Hepatocyte (in vitro differentiated cells): Measurements from ENCODE around the gene BBS9. TPM values are rescaled to one million over a fixed set of nuclear protein-coding genes. Genes with fewer than 3 reads are reported as not detected.

Experiments used
- DNase-seq: peaks from one replicate; pipeline ENCODE4 v3.0.0-alpha.2; 2016; ENCODE audit warnings: low spot score
- H2AFZ ChIP-seq: fragments of 200-600 bp; sonication (generic); 2 replicates; pipeline ENCODE4 v1.6.0; 2016; ENCODE audit warnings: antibody characterized with exemption, mild to moderate bottlenecking
- H3K27ac ChIP-seq: fragments of 200-600 bp; sonication (generic); 2 replicates; pipeline ENCODE4 v1.5.1; 2016; ENCODE audit warnings: mild to moderate bottlenecking
- H3K27me3 ChIP-seq: fragments of 200-600 bp; sonication (generic); 2 replicates; pipeline ENCODE4 v1.6.1; 2016
- H3K36me3 ChIP-seq: fragments of 200-600 bp; sonication (generic); replicated peaks from 2 replicates; pipeline ENCODE4 v1.5.1; 2016; ENCODE audit warnings: low read depth; ENCODE audit not compliant: insufficient read depth
- H3K4me1 ChIP-seq: fragments of 200-600 bp; sonication (generic); 2 replicates; pipeline ENCODE4 v1.5.1; 2016; ENCODE audit warnings: mild to moderate bottlenecking, moderate library complexity; ENCODE audit not compliant: insufficient read depth
- H3K4me2 ChIP-seq: fragments of 200-600 bp; sonication (generic); 2 replicates; pipeline ENCODE4 v1.6.0; 2016
- H3K4me3 ChIP-seq: fragments of 200-600 bp; sonication (generic); 2 replicates; pipeline ENCODE4 v1.5.1; 2016; ENCODE audit warnings: mild to moderate bottlenecking
- H3K79me2 ChIP-seq: fragments of 200-600 bp; sonication (generic); 2 replicates; pipeline ENCODE4 v1.6.0; 2017; ENCODE audit warnings: mild to moderate bottlenecking
- H3K9me2 ChIP-seq: fragments of 200-600 bp; sonication (generic); replicated peaks from 2 replicates; pipeline ENCODE4 v1.6.0; 2017; ENCODE audit warnings: mild to moderate bottlenecking; ENCODE audit not compliant: insufficient read depth
- H3K9me3 ChIP-seq: fragments of 200-600 bp; sonication (generic); 2 replicates; pipeline ENCODE4 v1.5.1; 2016; ENCODE audit warnings: low read depth, mild to moderate bottlenecking
- H4K20me1 ChIP-seq: fragments of 200-600 bp; sonication (generic); 2 replicates; pipeline ENCODE4 v1.6.0; 2016; ENCODE audit warnings: mild to moderate bottlenecking; ENCODE audit not compliant: insufficient read depth, poor library complexity, severe bottlenecking
- EZH2 ChIP-seq: fragments of 200-600 bp; sonication (generic); IDR thresholded peaks from 2 replicates; pipeline ENCODE4 v1.6.1; 2016; ENCODE audit warnings: antibody characterized with exemption, mild to moderate bottlenecking, borderline replicate concordance
- EZH2phosphoT487 ChIP-seq: fragments of 200-600 bp; sonication (generic); IDR thresholded peaks from one replicate; pipeline ENCODE4 v1.6.1; 2018; ENCODE audit warnings: antibody characterized with exemption, mild to moderate bottlenecking, low read depth, moderate library complexity; ENCODE audit not compliant: unreplicated experiment, severe bottlenecking
- WGBS: methylation state at CpG from one replicate; pipeline ENCODE4 v1.1.6; 2016; ENCODE audit warnings: low lambda C conversion rate; ENCODE audit errors: missing lambda C conversion rate; 5-methylcytosine and 5-hydroxymethylcytosine counted together
- polyA plus RNA-seq: library from polyadenylated mRNA; unstranded; fragments of >200 nt; fragmentation: Nextera tagmentation; extraction: Ambion mirVana; gene quantifications from 2 replicates; pipeline ENCODE4 v1.2.1, GENCODE V29; 2016
- total RNA-seq: library from RNA; depleted of rRNA; stranded (reverse); fragments of >200 nt; gene quantifications from 2 replicates; pipeline ENCODE4 v1.2.3, GENCODE V29; 2014
- TF ChIP-seq, protein P1 (sequence below): fragments of 200-600 bp; sonication (generic); IDR thresholded peaks from 2 replicates; pipeline ENCODE4 v1.5.1; 2016; ENCODE audit warnings: antibody characterized with exemption, mild to moderate bottlenecking; ENCODE audit not compliant: poor library complexity

BBS9 gene
- total and polyA plus RNA-seq, 2 experiments from 2014 or later, result 10.1 to 12.3 TPM

DNA sequence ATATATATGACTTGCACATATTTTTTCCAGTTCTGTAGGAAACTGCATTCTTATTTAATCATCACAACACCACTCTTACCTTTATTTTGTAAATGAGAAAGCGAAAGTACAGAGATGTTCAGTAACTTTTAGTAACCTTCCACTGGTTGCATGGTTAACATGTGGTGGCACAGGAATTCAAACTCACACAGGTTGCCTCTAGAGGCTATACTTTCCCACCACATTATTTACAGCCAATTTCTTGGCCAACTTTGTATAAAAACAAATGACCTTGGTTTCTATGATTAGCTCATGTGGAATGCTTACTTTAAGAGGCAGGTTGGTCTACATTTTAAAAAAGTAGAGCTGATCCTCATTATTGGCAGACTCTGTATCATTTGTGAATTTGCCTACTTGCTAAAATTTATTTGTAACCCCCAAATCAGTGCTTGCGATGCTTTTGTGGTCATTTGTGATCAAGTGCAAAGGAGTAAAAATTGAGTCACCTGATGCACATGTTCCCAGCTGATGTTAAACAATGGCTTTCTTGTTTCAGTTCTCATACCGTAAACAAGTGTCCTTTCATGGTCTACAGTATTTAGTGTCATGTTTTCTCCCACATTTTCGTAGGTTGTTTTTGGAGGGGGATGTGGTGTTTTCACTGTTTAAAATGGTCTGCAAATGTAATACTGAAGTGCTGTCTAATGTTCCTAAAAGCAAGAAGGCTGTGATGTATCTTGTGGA, 14.8 kb downstream of the BBS9 start:
- Histone ChIP-seq H3K4me3 (no peak overlapping the region), H3K9me3 (peaks cover 5% of the 10 kb centered on the region), H3K9me2 (no peaks in the 10 kb centered on the region), H3K4me1 (no peaks in the 10 kb centered on the region), H3K79me2 (no peaks in the 10 kb centered on the region), H4K20me1 (no peaks in the 10 kb centered on the region), H3K36me3 (no peaks in the 10 kb centered on the region), H3K27ac (no peak overlapping the region), H3K27me3 (no peaks in the 10 kb centered on the region), H3K4me2 (no peak overlapping the region), H2AFZ (no peak overlapping the region)
- 61% methylated on average over 4 of the region's 4 CpGs for WGBS
- TF ChIP-seq, protein P1, sequence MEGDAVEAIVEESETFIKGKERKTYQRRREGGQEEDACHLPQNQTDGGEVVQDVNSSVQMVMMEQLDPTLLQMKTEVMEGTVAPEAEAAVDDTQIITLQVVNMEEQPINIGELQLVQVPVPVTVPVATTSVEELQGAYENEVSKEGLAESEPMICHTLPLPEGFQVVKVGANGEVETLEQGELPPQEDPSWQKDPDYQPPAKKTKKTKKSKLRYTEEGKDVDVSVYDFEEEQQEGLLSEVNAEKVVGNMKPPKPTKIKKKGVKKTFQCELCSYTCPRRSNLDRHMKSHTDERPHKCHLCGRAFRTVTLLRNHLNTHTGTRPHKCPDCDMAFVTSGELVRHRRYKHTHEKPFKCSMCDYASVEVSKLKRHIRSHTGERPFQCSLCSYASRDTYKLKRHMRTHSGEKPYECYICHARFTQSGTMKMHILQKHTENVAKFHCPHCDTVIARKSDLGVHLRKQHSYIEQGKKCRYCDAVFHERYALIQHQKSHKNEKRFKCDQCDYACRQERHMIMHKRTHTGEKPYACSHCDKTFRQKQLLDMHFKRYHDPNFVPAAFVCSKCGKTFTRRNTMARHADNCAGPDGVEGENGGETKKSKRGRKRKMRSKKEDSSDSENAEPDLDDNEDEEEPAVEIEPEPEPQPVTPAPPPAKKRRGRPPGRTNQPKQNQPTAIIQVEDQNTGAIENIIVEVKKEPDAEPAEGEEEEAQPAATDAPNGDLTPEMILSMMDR, result no peak
- no peak for TF ChIP-seq EZH2phosphoT487
- TF ChIP-seq EZH2, result no peak
- no peak for DNase-seq

DNA sequence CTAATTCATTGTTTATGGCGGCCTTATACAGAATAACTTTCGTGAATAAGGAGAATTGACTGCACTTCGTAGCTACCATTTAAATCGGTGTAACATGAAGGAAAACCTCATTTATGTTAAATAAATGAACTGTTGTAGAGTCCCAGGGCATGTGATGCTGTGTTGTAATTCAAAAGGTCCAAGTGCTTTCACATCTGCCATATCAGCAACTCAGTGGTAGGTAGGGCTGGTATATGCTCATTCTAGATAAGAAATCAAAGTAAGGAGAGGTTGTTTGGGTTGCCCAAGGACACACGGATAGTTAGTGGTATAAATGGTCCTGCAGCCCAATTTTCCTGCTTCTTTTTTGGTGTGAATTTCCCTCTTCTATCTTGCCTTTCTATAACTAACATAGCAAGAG, 15.8 kb downstream of the BBS9 start:
- Histone ChIP-seq H3K4me2 (no peak overlapping the region), H3K36me3 (no peaks in the 10 kb centered on the region), H2AFZ (no peak overlapping the region), H3K27me3 (no peaks in the 10 kb centered on the region), H3K9me3 (peaks cover 5% of the 10 kb centered on the region), H3K79me2 (no peaks in the 10 kb centered on the region), H3K9me2 (no peaks in the 10 kb centered on the region), H3K27ac (no peak overlapping the region), H4K20me1 (no peaks in the 10 kb centered on the region), H3K4me1 (no peaks in the 10 kb centered on the region), H3K4me3 (no peak overlapping the region)
- TF ChIP-seq, protein P1, result no peak
- no peak for TF ChIP-seq EZH2
- no peak for TF ChIP-seq EZH2phosphoT487
- 84% methylated on average over 5 of the region's 5 CpGs for WGBS
- DNase-seq, result no peak

DNA sequence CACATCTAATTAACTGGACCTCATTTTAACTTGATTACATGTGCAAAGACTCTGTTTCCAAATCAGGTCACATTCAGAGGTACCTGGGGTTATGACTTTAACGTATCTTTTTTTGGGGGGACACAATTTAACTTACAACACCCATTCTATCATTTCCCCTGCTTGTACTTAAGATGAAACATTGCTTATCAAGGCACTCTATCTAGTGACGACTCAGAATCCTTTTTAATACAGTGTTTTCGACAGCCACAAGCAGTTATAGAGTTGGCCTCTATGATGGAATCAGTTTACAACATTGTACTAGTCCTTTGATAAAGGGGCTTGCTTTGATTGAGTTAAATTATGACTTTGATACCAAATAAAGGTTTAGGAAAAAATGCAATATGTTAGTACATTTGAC, 22.7 kb downstream of the BBS9 start:
- Histone ChIP-seq H3K27ac (no peak overlapping the region), H3K36me3 (no peaks in the 10 kb centered on the region), H3K4me2 (no peak overlapping the region), H3K9me2 (no peaks in the 10 kb centered on the region), H4K20me1 (no peaks in the 10 kb centered on the region), H3K4me1 (no peaks in the 10 kb centered on the region), H3K79me2 (no peaks in the 10 kb centered on the region), H3K9me3 (no peaks in the 10 kb centered on the region), H3K27me3 (no peaks in the 10 kb centered on the region), H3K4me3 (no peak overlapping the region), H2AFZ (no peak overlapping the region)
- DNase-seq, result no peak
- 49% methylated on average over 3 of the region's 3 CpGs for WGBS
- TF ChIP-seq EZH2phosphoT487 (no peak), EZH2 (no peak)
- TF ChIP-seq, protein P1, result no peak
